NT2/D1 (cell line): ENCODE results near the gene GALNT18.

Experiments
- DNase-seq: peaks from one replicate; pipeline ENCODE4 v3.0.0-alpha.2; 2011; ENCODE audit warnings: low read depth, low spot score
- H3K27me3 ChIP-seq: 2 replicates; pipeline ENCODE4 v1.6.0; 2011; ENCODE audit warnings: mild to moderate bottlenecking; ENCODE audit not compliant: insufficient read length, insufficient read depth
- H3K36me3 ChIP-seq: 2 replicates; pipeline ENCODE4 v1.6.1; 2011; ENCODE audit warnings: mild to moderate bottlenecking, low read length, mixed read lengths; ENCODE audit not compliant: insufficient read depth, insufficient read length
- H3K4me1 ChIP-seq: 2 replicates; pipeline ENCODE4 v1.5.1; 2011; ENCODE audit not compliant: insufficient read depth, insufficient read length
- H3K4me3 ChIP-seq: 2 replicates; pipeline ENCODE4 v1.5.1; 2011; ENCODE audit warnings: low read depth; ENCODE audit not compliant: insufficient read length
- H3K9ac ChIP-seq: 2 replicates; pipeline ENCODE4 v1.6.0; 2011; ENCODE audit warnings: low read depth; ENCODE audit not compliant: insufficient read length
- H3K9me3 ChIP-seq: 2 replicates; pipeline ENCODE4 v1.5.1; 2011; ENCODE audit warnings: mild to moderate bottlenecking, low read length; ENCODE audit not compliant: insufficient read depth
- SUZ12 ChIP-seq: IDR thresholded peaks from 2 replicates; pipeline ENCODE4 v1.6.1; 2011; ENCODE audit not compliant: insufficient read length, insufficient read depth; ENCODE audit errors: extremely low read depth
- YY1 ChIP-seq: IDR thresholded peaks from 2 replicates; pipeline ENCODE4 v1.6.1; 2011; ENCODE audit not compliant: insufficient read length, insufficient read depth
- ZNF274 ChIP-seq: IDR thresholded peaks from 2 replicates; pipeline ENCODE4 v1.6.1; 2011; ENCODE audit warnings: mild to moderate bottlenecking, low read depth, low read length

The GALNT18 gene

GRCh38 chr11:11308249-11308648 is 313.6 kb downstream of the GALNT18 start:
- no peaks in the 10 kb centered on the region for H3K9me3 ChIP-seq
- H3K27me3 ChIP-seq, result no peaks in the 10 kb centered on the region
- no peak overlapping the region for H3K9ac ChIP-seq
- DNase-seq, result no peak
- no peaks in the 10 kb centered on the region for H3K4me1 ChIP-seq
- no peak overlapping the region for H3K4me3 ChIP-seq
- H3K36me3 ChIP-seq, result no peaks in the 10 kb centered on the region
- TF ChIP-seq ZNF274, result no peak
- no peak for TF ChIP-seq YY1
- no peak for TF ChIP-seq SUZ12

DNA sequence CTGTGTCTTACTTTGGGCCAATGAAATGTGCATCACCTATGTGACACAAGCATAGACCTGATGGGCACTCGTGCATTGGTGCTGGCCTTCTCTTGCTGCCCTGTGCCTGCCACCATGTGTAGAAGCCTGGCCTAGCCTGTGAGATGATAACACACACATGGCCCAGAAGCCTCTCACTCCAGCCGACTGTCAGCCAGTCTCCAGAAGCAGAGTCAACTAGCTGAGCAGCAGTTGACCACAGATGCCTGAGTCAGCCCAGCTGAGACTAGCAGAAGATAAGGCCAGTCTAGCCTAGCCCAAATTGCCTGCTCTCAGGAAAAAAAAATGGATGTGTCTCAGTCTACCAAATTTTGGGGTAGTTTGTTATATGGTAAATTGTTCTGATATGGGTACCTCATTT is 314.9 kb downstream of the GALNT18 start:
- Histone ChIP-seq H3K4me3 (no peak overlapping the region), H3K4me1 (no peaks in the 10 kb centered on the region), H3K27me3 (no peaks in the 10 kb centered on the region), H3K9me3 (no peaks in the 10 kb centered on the region), H3K36me3 (no peaks in the 10 kb centered on the region), H3K9ac (no peak overlapping the region)
- TF ChIP-seq YY1 (no peak), SUZ12 (no peak), ZNF274 (no peak)
- DNase-seq, result no peak

DNA sequence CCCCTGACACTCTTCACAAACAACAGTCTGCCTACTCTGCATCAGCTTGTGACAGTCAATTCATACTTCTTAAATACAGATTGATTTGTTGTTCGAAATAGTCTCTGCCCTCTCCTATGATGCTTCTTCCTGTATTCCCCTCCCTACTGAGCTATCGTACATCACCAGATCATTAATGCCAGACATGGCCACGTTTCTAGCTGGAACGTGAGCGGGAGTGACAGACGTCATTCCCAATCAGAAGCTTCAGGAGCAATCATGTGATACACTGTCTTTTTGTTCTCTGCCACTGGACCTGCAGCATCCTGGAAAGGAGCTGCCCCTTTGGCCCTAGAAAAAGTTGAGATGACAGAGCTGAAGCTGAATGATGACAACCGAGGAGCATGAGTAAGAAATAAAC is 317.3 kb downstream of the GALNT18 start:
- no peak for DNase-seq
- TF ChIP-seq SUZ12 (no peak), ZNF274 (no peak), YY1 (no peak)
- Histone ChIP-seq H3K27me3 (no peaks in the 10 kb centered on the region), H3K9ac (no peak overlapping the region), H3K4me3 (no peak overlapping the region), H3K4me1 (no peaks in the 10 kb centered on the region), H3K36me3 (no peaks in the 10 kb centered on the region), H3K9me3 (no peaks in the 10 kb centered on the region)

- no peak overlapping the region for H3K9ac ChIP-seq
- DNase-seq, result no peak
- H3K27me3 ChIP-seq, result no peaks in the 10 kb centered on the region
- H3K9me3 ChIP-seq, result no peaks in the 10 kb centered on the region
- no peak overlapping the region for H3K4me3 ChIP-seq
- H3K4me1 ChIP-seq, result no peaks in the 10 kb centered on the region
- H3K36me3 ChIP-seq, result no peaks in the 10 kb centered on the region
- no peak for TF ChIP-seq SUZ12
- no peak for TF ChIP-seq ZNF274
- TF ChIP-seq YY1, result no peak
Observed at GRCh38 chr11:11302565-11302964, 319.2 kb downstream of the GALNT18 start.

GRCh38 chr11:11301212-11301611 is 320.6 kb downstream of the GALNT18 start:
- H3K9ac ChIP-seq, result no peak overlapping the region
- TF ChIP-seq YY1, result no peak
- DNase-seq, result no peak

GRCh38 chr11:11297578-11297977 is 324.2 kb downstream of the GALNT18 start:
- H3K36me3 ChIP-seq, result no peaks in the 10 kb centered on the region
- no peak overlapping the region for H3K4me3 ChIP-seq
- DNase-seq, result no peak
- no peaks in the 10 kb centered on the region for H3K4me1 ChIP-seq
- no peaks in the 10 kb centered on the region for H3K27me3 ChIP-seq
- no peak for TF ChIP-seq SUZ12
- no peak overlapping the region for H3K9ac ChIP-seq
- H3K9me3 ChIP-seq, result no peaks in the 10 kb centered on the region

More at GRCh38 chr11:11301212-11301611, 320.6 kb downstream of the GALNT18 start:
- H3K27me3 ChIP-seq, result no peaks in the 10 kb centered on the region
- H3K4me3 ChIP-seq, result no peak overlapping the region
- H3K4me1 ChIP-seq, result no peaks in the 10 kb centered on the region
- H3K36me3 ChIP-seq, result no peaks in the 10 kb centered on the region
- no peaks in the 10 kb centered on the region for H3K9me3 ChIP-seq

- DNase-seq, result no peak
- H3K4me3 ChIP-seq, result no peak overlapping the region
- no peaks in the 10 kb centered on the region for H3K27me3 ChIP-seq
- no peak overlapping the region for H3K9ac ChIP-seq
- no peaks in the 10 kb centered on the region for H3K36me3 ChIP-seq
- TF ChIP-seq SUZ12 (no peak), ZNF274 (no peak), YY1 (no peak)
- no peaks in the 10 kb centered on the region for H3K9me3 ChIP-seq
- H3K4me1 ChIP-seq, result no peaks in the 10 kb centered on the region
Observed at GRCh38 chr11:11296434-11296833, 325.4 kb downstream of the GALNT18 start.

GRCh38 chr11:11294551-11294855 is 327.3 kb downstream of the GALNT18 start:
- Histone ChIP-seq H3K4me1 (peaks cover 2% of the 10 kb centered on the region), H3K36me3 (no peaks in the 10 kb centered on the region), H3K4me3 (no peak overlapping the region), H3K27me3 (no peaks in the 10 kb centered on the region), H3K9me3 (no peaks in the 10 kb centered on the region), H3K9ac (no peak overlapping the region)
- TF ChIP-seq ZNF274 (no peak), YY1 (no peak), SUZ12 (no peak)
- no peak for DNase-seq
